NCI-H526 treated with DMSO at 0.1 percent for 48 hours (cell line): ENCODE measurements around the gene SVEP1.
A peak's percentile ranks its signal among the peaks of the same experiment; 100 is the strongest.
"Not testable (repeated sequence)": the region's sequence is repeated elsewhere in the genome, so short reads cannot be mapped to it uniquely, and the experiment has no call there.

Experiments used
- DNase-seq: peaks from one replicate; lab custom pipeline; 2025; lab: John Stamatoyannopoulos, UW

Gene SVEP1

DNA sequence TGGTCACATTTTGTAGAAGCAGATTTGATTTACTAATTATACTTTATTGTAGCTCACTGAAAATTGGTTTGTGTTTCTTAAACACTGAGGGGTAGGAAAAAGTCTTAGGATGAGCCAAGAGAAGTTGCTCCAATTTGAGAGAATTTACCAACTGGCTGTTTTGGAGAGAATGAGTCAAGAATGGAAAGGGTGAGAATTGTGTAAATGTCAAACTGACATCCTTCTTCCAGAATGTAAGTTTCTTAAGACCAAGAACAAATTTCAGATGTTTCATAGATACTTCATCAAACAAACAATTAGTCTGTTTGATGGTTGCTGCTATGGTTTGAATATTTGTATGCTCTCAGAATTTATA, 135.7 kb downstream of the SVEP1 start:
- no peak for DNase-seq

DNA sequence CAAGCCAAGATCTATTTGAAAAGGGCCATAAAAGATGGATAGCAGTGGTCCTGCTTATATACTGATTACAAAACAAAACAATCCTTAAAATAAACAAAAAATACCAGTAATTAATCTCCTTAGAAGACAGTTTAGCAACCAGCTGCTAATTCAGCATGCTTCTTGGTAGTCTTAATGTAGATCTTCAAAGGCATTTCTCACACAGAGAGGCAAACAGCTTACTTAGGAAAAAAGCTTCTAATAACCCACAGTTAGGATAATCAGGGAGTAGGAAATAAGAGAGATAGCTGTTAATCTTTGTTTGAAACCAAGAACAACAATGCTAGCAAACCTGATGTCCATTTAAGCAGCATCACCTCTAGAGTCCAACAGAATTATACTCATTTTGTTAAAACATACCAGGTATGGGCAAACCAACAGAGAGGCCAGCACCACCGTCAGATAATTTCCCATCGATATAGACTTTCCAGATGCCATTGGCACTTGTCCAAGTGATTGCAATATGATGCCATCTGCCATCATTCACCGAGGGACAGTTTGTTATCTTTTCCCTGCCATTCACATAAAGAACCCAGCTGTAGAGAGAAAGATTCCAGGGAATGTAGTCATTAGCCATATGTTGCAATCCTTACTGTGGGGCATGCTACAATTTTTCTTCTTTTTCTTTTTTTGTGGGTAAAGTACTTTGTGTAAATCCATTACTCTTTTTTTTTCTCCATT, 136.2 kb downstream of the SVEP1 start:
- DNase-seq, result no peak

DNA sequence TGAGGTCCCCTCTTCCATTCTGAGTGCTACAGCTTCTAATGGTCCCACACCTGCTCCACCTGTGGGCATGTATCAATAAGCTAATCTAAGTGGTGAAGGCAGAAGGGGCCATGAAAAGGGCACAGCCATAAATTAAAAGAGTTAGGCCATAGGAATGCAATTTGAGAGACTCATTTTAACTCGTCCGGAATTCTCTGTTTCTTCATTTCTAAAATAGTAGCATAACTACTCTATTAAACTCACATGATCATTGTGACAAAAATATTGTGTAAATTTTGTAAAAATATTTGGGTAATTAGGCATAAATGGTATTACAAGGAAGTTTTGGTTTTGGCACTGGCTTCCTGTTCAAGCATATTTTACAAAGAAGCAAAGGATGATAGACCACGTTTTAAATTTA, 138.7 kb downstream of the SVEP1 start:
- no peak for DNase-seq

DNA sequence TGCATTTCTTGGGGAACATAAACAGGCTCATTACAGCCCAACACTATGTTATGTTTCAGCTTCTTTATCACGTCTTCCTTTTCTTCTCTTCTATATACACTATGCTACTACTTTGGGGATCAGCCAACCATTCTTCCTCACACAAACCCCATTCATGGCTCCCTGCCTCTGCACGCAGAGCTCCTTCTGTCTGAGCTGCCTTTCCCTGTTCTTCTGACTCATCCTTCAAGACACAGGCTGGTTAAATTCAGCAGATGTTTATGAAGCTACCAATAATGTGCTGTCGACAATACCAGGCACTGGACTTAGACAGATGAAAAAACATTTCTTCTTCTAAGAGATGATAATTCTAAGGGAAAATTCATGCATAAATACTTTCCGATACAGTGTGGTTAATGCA, 139.4 kb downstream of the SVEP1 start:
- no peak for DNase-seq

DNA sequence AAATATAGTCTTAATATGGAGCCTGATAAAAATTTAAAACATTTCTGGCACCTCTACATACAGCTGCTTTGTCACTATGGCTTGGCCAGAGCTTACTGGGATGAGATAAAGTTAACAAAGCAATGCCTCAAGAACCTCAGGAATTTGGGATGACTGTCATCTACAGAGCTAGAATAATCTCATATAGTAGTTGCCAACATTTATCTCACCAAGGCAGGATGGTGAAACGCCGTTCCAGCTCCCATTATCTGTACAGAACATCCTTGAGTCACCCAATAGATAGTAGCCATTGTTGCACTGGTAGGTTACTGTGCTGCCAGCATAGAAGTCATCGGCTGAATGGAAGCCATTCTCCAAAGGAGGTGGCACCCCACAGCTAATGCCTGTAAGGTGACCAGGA, 147.3 kb downstream of the SVEP1 start:
- no peak for DNase-seq

DNA sequence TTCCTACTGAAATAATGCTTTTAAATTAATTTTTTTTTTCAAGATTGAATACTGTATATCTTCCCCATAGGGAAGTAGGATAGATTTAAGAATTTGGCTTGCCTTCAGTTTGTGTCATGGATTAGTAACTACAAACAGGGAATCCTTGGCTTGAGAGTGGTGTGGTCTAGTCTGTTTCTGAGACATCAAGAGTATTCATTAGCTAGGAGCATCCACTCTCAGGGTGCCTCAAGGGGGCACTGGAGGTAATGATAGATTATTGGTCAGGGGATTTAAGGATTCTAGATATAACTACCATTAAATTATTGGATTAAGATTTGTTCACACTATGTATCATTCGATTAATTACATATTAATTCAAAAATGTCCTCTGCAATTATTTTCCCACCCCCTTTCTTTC, 150.1 kb downstream of the SVEP1 start:
- no peak for DNase-seq

DNA sequence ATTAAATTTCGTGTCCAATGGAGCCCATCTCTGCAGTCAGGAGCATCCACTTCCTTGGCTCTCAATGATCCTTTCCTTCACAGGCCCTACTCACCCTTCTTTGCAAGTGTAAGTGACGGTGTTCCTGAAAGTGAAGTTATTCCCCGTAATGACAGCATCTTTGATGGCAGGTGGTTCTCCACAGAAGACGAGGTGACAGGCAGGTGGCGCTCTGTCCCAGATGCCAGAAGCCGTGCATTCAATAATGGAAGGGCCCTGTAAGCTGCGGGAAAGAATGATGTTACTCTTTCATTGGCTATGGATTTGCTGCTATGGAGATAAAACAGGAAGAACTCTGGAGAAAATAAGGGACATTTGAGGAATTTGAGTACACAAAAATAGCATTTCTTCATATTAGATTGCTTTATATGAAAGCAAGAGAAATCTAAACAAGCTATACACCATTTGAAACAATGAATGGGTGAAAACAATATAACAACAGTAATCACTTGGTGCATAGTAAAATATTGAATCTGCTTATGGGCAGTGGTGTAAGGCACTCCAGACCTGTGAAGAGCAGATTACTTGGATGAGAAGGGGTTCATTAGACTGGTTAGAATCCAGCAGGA, 151.9 kb downstream of the SVEP1 start:
- peak; percentile 28 for DNase-seq

DNA sequence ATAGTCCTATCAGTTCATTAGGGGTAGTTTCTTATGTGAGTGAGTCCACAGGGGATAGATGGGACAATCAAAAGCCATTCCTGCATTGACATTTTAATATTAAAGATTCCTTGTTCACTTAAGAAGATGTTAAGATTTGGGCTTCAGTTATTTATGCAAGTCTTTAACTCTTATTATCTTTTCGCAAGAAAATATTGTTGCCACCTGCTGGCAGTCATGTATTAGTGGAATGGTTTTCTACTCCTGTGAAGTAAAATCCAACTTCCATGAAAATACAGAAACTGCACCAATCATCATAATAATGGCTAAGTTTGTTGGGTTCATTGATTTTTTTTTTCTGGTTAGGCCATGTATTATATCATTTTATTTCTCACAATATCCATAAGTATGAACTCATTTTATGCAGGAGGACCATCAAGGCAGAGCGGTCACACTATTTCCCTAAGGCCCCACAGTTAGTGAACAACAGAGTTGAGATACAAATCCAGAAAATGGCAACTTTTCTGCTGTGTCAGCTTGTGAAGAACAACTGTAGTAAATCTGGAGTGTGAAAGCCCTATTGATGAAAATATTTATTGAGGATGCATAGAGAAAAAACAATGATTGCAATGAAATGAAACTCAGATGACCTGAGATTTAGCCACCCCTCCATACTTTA, 153.4 kb downstream of the SVEP1 start:
- DNase-seq, result no peak

DNA sequence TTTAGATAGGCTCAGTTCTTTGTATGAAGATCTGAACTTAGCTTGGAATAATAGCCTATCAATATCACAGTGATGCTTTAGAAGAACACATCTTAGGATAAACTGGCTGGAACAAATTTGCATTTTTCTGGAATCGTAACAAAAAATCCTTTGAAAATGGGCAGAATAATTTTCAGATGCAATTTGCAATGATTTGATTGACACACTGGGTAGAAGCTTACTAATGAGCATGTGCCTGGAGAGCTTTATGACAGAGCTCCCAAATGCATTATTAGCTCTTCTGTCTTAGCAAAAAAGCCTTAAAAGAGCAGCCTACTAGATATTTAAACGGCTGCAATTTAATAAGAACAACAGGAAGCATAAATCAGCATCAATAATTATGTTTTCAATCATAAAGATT, 165.1 kb downstream of the SVEP1 start:
- DNase-seq, result no peak

DNA sequence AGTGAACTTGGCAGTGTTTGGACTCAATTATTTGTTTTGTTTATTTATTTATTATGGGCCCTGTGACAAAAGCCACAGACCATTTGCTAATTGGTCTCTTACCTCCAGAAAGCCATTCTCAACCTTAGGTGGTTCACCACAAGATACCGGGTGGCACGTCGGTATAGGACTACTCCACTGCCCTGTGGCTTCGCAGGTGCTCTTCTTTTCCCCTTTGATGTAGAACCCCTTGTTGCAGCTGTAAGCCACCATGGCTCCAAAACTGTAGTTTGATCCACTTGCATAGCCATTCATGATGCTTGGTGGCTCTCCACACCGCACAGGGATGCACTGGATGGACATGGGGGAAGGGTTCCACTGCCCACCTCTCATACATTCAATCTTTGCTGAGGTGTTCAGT, 168.6 kb downstream of the SVEP1 start:
- DNase-seq, result no peak

DNA sequence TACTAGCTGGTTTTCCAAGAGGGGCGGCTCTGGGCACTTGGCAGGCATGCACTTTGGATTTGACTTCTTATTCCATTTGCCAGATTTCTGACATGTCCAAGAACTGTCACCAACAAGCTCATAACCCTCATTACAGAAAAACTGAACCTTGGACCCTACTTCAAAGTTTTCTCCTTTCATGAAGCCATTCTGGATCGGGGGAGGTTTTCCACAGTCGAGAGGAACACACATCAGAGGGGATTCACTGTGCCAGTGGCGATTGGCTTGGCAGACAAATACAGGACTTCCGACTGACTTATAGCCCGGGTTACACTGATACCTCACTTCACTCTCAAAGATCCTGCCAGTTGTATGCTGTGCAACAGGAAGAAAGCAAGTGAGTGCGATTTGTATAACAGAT, 170.9 kb downstream of the SVEP1 start:
- DNase-seq, result no peak

DNA sequence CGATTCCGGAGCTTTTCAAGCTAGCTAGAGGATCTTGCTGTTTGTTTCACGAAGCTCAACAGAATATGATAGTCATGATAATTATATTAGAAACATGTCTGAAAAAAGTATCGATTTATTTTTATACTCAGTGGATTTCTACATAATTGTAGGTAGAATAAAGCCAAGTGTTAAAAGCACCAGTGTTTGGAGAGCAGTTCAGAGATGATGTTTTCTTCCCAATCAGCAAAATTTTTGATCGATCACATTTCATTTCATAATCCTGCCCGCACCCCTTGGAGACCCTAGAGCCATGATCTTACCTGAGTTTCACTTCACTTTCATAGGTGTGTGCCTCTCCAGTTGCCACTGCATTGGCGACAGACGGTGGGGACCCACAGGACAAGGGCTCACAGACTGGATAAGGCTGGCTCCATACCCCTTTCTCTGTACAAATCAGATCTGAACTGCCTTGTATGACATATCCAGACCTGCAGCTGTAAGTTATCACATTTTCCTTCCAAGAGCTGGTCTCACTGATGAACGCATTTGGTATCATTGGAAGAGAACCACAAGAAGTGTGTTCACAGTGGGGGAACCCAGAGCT, 173.6 kb downstream of the SVEP1 start:
- DNase-seq, result no peak

DNA sequence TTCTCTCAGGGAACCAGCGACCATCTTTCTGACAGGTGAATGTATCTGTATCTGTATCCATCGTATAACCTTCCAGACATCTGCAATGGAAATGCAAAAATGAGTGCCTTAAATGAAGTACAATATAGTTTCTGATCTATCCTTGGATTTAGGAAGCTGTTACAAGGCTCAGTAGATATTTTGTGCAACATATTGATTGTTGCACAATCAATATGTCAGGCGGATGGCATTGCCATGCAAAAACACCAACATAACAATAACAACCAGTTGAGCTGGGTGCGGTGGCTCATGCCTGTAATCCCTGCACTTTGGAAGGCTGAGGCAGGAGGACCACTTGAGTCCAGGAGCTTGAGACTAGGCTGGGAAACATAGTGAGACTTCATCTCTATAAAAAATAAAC, 175.1 kb downstream of the SVEP1 start:
- no peak for DNase-seq

DNA sequence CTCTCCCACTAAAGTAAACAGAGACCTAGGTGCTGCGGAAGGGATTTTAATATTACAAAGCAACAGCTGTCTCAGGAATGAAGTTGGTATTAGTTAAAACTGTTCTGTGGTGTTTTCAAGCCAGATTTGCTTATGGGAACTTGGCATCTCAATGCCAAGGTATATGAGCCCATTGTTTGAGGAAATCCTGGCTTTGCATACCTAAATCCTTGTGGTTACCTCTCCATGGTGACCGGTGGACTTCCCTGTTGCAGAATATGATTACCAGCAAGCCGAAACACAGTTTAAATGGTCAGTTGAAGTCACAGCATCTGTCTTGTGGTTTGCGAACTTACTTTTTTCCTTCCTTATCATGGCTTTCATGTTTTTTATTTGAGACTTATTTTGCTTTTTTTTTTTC, 179.6 kb downstream of the SVEP1 start:
- peak; percentile 89 for DNase-seq

DNA sequence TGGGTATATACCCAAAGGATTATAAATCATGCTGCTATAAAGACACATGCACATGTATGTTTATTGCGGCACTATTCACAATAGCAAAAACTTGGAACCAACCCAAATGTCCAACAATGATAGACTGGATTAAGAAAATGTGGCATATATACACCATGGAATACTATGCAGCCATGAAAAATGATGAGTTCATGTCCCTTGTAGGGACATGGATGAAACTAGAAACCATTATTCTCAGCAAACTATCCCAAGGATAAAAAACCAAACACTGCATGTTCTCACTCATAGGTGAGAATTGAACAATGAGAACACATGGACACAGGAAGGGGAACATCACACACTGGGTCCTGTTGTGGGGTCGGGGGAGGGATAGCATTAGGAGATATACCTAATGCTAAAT, 180.5 kb downstream of the SVEP1 start:
- DNase-seq, result not testable (repeated sequence)

DNA sequence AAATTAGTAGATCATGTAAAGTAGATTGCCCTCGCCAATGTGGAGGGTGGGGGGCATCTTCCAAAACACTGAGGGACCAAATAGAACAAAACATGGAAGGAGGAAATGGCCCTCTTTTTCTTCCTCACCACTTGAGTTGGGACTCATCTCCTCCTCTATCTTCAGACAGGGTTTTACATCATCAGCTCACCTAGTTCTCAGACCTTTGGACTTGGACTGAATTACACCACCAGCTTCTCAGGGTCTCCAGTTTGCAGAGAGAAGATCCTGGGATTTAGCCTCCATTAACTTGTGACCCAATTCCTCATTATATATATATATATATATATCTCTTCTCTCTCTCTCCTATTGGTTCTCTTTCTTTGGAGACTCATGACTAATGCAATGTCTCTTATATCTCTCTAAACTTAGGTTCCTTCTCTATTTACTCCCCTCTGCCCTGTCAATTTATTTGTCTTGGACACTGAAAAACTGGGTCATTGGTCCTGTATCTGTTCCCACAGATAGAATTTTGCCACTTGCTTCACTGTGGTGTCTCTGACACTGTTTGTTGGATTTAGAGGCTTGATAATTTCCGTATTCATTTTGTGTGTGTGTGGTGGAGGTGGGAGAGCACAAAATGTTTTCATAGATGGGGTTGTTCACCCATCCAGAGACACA, 187.6 kb downstream of the SVEP1 start:
- DNase-seq, result no peak

DNA sequence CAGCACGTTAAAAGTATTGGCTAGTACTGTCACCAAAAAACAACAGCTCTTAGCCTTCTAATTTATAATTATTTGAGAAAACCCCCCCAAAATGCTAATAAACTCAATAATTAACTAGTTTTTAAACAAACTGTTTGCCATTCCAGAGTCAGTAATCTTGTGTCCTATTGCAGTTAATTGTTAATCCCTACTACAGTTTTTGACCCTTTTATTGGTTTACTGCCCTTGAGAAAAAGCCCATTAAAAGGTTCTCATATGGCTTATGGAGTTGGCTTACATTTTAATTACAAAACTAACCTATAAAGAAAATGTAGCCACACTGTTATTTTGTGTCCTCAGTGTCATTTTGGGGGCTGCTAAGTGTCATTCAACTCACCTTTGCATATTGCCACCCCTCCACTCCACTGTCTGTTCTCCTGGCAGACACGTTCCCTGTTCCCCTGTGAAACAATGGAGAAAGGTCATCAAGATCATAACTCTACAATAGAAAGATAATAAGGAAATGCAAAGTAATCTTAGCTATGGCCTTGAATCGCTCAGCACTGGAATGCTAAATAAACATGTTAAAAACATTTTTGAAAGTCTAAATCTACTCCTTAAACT, 190.3 kb downstream of the SVEP1 start:
- no peak for DNase-seq

DNA sequence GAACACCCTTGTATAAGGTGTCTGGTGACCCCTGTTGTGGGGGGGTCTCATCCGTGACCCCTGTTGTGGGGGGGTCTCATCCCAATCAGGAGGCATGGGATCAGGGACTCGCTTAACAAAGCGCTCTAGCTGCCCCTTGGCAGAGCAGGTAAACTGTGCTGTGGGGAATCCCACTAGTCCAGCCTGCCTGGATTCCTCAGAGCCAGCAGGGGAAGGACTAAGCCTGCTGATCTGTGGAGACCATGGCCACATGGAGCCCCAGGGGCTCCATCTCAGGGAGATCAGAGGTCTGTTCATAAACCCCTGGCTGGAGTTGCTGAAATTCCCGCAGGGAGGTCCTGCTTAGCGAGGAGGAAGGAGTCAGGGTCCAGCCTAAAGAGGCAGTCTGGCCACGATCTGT, 196.1 kb downstream of the SVEP1 start:
- no peak for DNase-seq

DNA sequence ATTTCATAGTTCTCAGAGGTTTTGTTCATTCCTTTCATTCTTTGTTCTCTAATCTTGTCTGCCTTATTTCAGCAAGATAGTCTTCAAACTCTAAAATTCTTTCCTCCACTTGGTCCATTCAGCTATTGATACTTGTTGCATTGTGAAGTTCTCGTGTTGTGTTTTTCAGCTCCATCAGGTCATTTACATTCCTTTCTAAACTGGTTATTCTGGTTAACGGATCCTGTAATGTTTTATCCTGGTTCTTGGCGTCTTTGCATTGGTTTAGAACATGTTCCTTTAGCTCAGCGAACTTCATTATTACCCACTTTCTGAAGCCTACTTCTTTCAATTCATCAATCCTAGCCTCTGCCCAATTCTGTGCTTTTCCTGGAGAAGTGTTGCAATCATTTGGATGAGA, 196.8 kb downstream of the SVEP1 start:
- no peak for DNase-seq

DNA sequence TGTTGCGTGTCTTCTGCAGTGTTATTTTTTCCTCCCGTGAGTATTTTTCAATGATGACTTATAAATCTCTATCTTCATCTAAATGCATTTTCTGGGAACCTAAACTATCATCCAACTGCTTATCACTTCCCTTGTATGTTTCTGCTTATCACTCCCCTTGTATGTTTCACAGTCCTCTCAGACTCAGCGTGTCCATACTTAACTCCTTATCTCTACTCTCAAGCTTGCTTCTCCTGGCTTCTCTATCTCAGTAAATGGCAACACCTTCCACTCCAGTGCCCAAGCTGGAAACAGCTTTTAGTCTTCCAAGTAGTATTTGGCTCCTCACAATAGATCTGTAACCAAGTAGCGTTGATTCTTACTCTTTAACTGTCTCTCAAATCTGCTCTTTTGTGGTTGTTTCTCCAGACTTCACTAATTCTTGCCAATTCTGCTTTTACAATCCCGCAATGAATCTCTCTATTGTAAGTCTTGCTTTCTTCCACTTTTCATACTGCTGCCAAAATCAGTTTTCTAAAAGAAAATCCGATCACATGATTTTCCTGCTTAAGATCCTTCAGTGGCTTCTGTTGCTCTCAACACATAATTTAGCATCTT, 208.0 kb downstream of the SVEP1 start:
- DNase-seq, result no peak

DNA sequence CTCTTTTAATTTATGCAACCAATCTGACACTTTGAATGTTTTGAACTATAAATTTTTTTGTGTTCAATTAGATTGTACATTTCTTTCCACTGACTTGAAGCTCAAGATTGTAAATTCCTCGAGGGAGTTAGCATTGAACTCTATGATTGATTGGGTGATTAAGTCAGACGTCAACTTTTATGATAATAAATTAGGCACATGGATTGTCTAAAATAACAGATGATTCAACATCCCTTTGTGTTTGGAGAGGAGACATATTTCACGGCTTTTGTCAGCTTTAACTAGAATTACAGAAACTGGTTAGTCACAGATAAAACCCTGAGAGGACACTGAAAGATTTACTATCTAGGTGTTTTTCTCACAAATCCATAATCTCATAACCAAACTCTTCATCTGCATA, 209.2 kb downstream of the SVEP1 start:
- no peak for DNase-seq

DNA sequence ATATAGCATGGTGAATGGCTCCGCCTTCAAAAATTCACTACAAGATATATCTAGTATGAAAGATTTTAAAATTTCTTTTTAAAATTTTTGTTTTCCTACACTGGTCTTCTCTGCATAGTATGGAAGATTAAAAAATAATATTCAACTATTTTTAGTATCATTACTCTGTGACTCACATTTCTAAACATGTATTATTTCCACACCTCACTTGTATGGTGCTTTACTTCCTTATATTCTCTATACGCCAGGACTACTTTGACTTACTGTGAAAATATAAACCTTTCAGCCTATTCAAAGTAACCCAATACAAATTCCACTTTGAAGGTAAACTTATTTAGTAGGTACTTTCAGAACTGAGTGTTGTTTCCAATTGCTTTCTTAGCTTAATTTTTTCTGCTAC, 215.1 kb downstream of the SVEP1 start:
- DNase-seq, result no peak
